Glomerular visceral epithelial cell (primary cell): ENCODE results near the gene PRPF4.

ENCODE experiments used
- DNase-seq: peaks from one replicate; pipeline ENCODE4 v3.0.0-alpha.2; 2016; ENCODE audit errors: extremely low spot score

The PRPF4 gene

GRCh38 chr9:113310538-113310937, 35.1 kb downstream of the PRPF4 start:
- no peak for DNase-seq

- DNase-seq: no peak
Observed at GRCh38 chr9:113311961-113312360, 36.5 kb downstream of the PRPF4 start.

- no peak for DNase-seq
Observed at GRCh38 chr9:113313261-113313660, 37.8 kb downstream of the PRPF4 start.

- DNase-seq: no peak
Observed at GRCh38 chr9:113315231-113315630, 39.8 kb downstream of the PRPF4 start.

- DNase-seq: no peak
Observed at GRCh38 chr9:113316030-113316429, 40.6 kb downstream of the PRPF4 start.

- no peak for DNase-seq
Observed at GRCh38 chr9:113317777-113318176, 42.3 kb downstream of the PRPF4 start.

- DNase-seq: no peak
Observed at GRCh38 chr9:113319054-113319453, 43.6 kb downstream of the PRPF4 start.

GRCh38 chr9:113320051-113320450, 44.6 kb downstream of the PRPF4 start:
- DNase-seq: no peak

GRCh38 chr9:113322671-113323070, 47.2 kb downstream of the PRPF4 start:
- no peak for DNase-seq

- no peak for DNase-seq
Observed at GRCh38 chr9:113326230-113326629, 50.8 kb downstream of the PRPF4 start.

- no peak for DNase-seq
Observed at GRCh38 chr9:113328045-113328782, 52.8 kb downstream of the PRPF4 start.

GRCh38 chr9:113331780-113332179, 56.3 kb downstream of the PRPF4 start:
- DNase-seq: no peak

GRCh38 chr9:113337714-113338113, 62.3 kb downstream of the PRPF4 start:
- DNase-seq: no peak

- DNase-seq: peak; percentile 91
Observed at GRCh38 chr9:113340011-113340699, 64.7 kb downstream of the PRPF4 start, which contains the start of gene WDR31. Gene WDR31, minus strand, starts transcription at chr9:113340275. Its CDS starts 8,253 bp downstream, at chr9:113332022.

- peak; percentile 13 for DNase-seq
Observed at GRCh38 chr9:113341712-113342410, 66.4 kb downstream of the PRPF4 start.
